Ishikawa (cell line): ENCODE results near the gene TSPAN18.

Source experiments
- CEBPB ChIP-seq: IDR thresholded peaks from 2 replicates; pipeline ENCODE4 v1.6.1; 2012
- CREB1 ChIP-seq: IDR thresholded peaks from 2 replicates; pipeline ENCODE4 v1.6.1; 2012; ENCODE audit warnings: low read depth
- EGR1 ChIP-seq: IDR thresholded peaks from 2 replicates; pipeline ENCODE4 v1.6.1; 2012
- EP300 ChIP-seq: IDR thresholded peaks from 2 replicates; pipeline ENCODE4 v1.6.1; 2012; ENCODE audit warnings: borderline replicate concordance
- FOXM1 ChIP-seq: IDR thresholded peaks from 2 replicates; pipeline ENCODE4 v1.6.1; 2012; ENCODE audit warnings: low read depth, borderline replicate concordance
- NFIC ChIP-seq: IDR thresholded peaks from 2 replicates; pipeline ENCODE4 v1.6.1; 2012
- RAD21 ChIP-seq: IDR thresholded peaks from 2 replicates; pipeline ENCODE4 v1.6.1; 2012; ENCODE audit warnings: low read depth
- TAF1 ChIP-seq: IDR thresholded peaks from 2 replicates; pipeline ENCODE4 v1.6.1; 2012; ENCODE audit warnings: low read depth, mild to moderate bottlenecking
- TCF12 ChIP-seq: IDR thresholded peaks from 2 replicates; pipeline ENCODE4 v1.6.1; 2012; ENCODE audit warnings: low read depth
- TEAD4 ChIP-seq: IDR thresholded peaks from 2 replicates; pipeline ENCODE4 v1.6.1; 2012
- YY1 ChIP-seq: IDR thresholded peaks from 2 replicates; pipeline ENCODE4 v1.6.1; 2012; ENCODE audit warnings: low read depth
- ZBTB7A ChIP-seq: IDR thresholded peaks from 2 replicates; pipeline ENCODE4 v1.6.1; 2012; ENCODE audit warnings: low read depth
- TF ChIP-seq, protein P1 (sequence below): IDR thresholded peaks from 2 replicates; pipeline ENCODE4 v1.6.1; 2012
- TF ChIP-seq, protein P2 (sequence below): IDR thresholded peaks from 2 replicates; pipeline ENCODE4 v1.6.1; 2012; ENCODE audit warnings: low read depth, mild to moderate bottlenecking
- TF ChIP-seq, protein P3 (sequence below): IDR thresholded peaks from 2 replicates; pipeline ENCODE4 v1.6.1; 2012

Gene TSPAN18

DNA sequence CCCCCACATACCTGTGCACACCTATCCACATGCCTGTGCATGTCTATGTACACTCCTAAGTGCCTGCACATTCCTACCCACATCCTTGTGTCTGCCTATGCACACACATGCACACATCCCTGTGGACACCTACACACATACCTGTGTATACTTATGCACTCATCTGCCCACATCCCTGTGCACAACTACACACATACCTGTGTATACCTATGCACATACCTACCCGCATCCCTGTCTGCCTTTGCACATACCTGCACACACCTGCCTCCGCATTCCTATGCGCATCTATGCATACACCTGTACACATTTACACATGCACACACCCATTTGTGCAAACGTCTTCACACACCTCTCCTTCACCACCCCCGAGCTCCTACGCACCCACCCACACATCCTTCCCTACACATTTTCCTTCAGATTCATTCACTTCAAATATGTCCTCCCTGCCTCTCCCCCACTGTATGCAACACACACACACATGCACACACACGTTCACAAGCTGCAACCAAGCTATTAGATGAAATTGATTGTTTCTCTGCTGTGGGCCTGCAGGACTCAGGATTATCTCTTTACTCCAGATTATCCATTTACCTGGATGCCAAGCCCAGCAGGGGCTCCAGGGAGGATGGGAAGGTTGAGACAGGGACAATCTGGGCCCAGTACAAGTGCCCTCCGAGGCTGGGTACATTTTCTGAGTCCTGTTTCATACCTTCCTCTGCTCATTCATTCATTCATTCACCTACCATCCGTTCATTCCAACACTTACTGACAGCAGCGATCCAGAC is 53.2 kb downstream of the TSPAN18 start:
- no peak for TF ChIP-seq EGR1
- TF ChIP-seq RAD21: no peak
- no peak for TF ChIP-seq CREB1
- no peak for TF ChIP-seq YY1
- no peak for TF ChIP-seq CEBPB
- TF ChIP-seq ZBTB7A: no peak
- TF ChIP-seq TAF1: no peak
- TF ChIP-seq, protein P1, sequence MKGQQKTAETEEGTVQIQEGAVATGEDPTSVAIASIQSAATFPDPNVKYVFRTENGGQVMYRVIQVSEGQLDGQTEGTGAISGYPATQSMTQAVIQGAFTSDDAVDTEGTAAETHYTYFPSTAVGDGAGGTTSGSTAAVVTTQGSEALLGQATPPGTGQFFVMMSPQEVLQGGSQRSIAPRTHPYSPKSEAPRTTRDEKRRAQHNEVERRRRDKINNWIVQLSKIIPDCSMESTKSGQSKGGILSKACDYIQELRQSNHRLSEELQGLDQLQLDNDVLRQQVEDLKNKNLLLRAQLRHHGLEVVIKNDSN: no peak
- no peak for TF ChIP-seq FOXM1
- no peak for TF ChIP-seq TCF12

DNA sequence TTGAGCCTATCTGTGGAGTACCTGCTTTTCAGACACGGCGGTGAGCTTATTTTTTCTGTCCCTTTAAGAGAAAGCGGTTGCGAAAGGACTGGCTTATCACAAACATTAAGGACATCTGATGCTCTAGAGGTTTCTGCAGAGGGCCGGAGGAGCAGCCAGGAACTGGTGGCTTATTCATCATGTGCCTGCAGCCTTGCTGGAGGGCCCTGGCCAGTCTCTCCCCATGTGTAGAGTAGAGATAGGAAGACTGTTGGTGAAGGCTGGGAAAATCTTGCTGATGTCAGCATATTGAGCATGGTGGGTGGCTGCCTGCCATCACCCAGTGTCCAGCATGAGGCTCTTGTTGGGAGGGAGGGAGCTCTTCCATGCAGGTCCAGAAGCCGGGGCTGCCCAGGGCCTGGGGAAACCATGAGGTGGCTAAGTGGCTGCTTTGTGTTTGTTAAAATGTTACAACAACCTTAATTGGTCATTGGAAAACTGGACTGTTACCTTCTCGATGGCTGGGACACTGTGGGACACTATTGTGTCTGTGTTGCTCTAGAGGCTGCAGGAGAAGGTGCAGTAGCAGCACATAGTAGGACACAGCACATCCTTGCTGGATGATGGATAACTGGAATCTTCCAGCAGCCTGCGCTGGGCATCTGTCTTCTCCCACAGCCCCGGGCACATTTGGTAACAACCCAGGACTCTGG is 54.3 kb downstream of the TSPAN18 start:
- TF ChIP-seq, protein P2, sequence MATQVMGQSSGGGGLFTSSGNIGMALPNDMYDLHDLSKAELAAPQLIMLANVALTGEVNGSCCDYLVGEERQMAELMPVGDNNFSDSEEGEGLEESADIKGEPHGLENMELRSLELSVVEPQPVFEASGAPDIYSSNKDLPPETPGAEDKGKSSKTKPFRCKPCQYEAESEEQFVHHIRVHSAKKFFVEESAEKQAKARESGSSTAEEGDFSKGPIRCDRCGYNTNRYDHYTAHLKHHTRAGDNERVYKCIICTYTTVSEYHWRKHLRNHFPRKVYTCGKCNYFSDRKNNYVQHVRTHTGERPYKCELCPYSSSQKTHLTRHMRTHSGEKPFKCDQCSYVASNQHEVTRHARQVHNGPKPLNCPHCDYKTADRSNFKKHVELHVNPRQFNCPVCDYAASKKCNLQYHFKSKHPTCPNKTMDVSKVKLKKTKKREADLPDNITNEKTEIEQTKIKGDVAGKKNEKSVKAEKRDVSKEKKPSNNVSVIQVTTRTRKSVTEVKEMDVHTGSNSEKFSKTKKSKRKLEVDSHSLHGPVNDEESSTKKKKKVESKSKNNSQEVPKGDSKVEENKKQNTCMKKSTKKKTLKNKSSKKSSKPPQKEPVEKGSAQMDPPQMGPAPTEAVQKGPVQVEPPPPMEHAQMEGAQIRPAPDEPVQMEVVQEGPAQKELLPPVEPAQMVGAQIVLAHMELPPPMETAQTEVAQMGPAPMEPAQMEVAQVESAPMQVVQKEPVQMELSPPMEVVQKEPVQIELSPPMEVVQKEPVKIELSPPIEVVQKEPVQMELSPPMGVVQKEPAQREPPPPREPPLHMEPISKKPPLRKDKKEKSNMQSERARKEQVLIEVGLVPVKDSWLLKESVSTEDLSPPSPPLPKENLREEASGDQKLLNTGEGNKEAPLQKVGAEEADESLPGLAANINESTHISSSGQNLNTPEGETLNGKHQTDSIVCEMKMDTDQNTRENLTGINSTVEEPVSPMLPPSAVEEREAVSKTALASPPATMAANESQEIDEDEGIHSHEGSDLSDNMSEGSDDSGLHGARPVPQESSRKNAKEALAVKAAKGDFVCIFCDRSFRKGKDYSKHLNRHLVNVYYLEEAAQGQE: no peak
- peak; percentile 69 for TF ChIP-seq CEBPB

DNA sequence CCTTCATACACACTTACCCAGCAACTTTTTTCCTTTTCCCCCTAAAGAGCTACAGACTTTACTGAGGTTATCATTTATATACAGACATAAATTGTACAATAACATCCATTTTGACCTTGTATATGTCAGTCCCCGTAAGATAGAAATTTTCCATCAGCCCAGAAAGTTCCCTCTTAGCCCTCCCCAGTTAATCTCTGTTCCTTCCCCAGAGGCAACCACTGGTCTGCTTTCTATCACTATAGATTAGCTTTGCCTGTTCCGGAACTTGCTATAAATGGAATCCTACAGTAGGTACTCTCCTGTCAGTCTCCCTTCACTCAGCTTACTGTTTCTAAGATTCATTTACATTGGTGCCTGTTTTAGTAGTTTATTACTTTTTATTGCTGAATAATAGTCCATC is 54.9 kb downstream of the TSPAN18 start:
- no peak for TF ChIP-seq EP300
- TF ChIP-seq, protein P3, sequence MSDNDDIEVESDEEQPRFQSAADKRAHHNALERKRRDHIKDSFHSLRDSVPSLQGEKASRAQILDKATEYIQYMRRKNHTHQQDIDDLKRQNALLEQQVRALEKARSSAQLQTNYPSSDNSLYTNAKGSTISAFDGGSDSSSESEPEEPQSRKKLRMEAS: no peak
- no peak for TF ChIP-seq ZBTB7A

DNA sequence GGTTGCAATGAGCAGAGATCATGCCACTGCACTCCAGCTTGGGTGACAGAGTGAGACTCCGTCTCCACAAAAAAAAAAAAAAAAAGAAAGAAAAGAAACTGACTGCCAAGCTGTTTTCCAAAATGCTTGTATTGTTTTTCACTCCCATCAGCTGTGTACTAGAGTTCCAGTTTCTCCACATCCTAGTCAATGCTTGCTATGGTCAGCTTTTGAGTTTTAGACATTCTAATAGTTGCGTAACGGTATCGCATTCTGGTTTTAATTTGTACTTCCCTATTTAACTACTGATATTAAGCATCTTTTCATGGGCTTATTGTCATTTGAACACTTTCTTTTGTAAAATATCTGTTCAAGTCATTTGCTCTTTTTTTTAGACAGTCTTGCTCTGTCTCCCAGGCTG is 55.7 kb downstream of the TSPAN18 start:
- TF ChIP-seq EGR1: no peak
- no peak for TF ChIP-seq CEBPB
- TF ChIP-seq RAD21: no peak
- no peak for TF ChIP-seq TAF1
- TF ChIP-seq CREB1: no peak
- no peak for TF ChIP-seq TEAD4
- TF ChIP-seq, protein P3: no peak
- no peak for TF ChIP-seq NFIC
- TF ChIP-seq, protein P1: no peak
- no peak for TF ChIP-seq ZBTB7A
- TF ChIP-seq YY1: no peak
- TF ChIP-seq FOXM1: no peak
- no peak for TF ChIP-seq TCF12
- no peak for TF ChIP-seq EP300
- TF ChIP-seq, protein P2: no peak

DNA sequence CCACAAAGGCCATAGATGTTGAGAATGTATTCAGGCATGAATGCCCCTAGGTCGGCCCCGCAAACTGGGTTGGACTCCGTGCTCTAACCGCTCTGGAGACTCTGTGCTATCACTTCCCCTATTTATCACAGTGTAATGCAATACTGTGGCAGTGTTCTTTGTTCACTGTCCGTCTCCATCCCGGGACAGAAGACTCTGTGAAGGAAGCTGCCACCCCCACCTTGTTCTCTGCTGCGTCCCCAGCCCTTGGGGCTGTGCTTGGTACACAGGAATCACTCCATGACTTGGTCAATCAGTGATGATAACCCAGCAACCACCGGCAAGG is 57.6 kb downstream of the TSPAN18 start:
- TF ChIP-seq EGR1 (no peak), EP300 (no peak), NFIC (no peak), FOXM1 (no peak), ZBTB7A (no peak), RAD21 (no peak), TEAD4 (no peak), TAF1 (no peak), CREB1 (no peak), TCF12 (no peak), CEBPB (no peak), YY1 (no peak)
- TF ChIP-seq, protein P1: no peak
- TF ChIP-seq, protein P2: no peak
- TF ChIP-seq, protein P3: no peak
